ENCODE measurements around the gene ANKS1A.
"Not testable (repeated sequence)": the region's sequence is repeated elsewhere in the genome, so short reads cannot be mapped to it uniquely, and the experiment has no call there.

The ANKS1A gene

DNA sequence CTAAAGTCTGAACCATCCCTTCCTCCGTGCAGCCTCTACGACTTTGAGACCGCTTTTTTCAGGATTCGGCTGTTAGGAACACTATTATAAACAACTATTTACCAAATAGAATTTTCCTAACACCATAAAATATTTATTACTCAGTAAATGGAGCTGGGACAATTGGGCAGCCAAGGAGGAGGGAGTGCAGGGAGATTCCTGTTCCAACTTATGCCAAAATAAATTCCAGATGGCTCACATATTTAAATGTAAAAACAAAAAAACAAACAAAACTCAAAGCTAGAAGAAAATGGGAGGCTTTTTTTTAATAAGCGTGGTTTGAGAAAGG, 204.0 kb downstream of the ANKS1A start:
- H3K9me3 Mint-ChIP-seq, result no peaks in the 10 kb centered on the region
- no peak for TF ChIP-seq CTCF (IDR thresholded peaks at IDR 0.05; ENCODE audit: unreplicated experiment in 3 of 3)

DNA sequence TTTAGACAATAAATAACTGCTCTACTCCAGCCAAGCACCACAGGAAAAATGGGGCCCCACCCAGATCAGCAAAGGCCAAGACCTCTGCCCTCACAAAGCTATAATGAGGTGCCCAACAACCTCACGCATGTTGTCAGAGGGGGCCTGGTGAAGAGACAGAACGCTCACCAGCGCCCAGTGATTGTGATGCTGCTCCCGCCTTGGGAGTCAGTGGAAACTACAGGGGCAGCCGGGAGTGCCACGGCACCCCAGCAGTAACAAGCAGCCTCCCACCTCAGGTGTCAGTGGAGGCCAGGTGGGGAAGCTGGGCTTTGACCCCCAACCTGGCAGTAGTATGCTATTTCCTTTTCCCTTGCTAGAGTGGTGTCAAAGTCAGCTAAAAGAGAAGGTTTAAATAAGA, 204.7 kb downstream of the ANKS1A start:
- Mint-ChIP-seq H3K4me3 (no peak overlapping the region), H3K27me3 (ENCODE audit: low read depth) (no peaks in the 10 kb centered on the region), H3K27ac (peak overlapping the region in 2 of 3 experiments; percentile 43 to 73), H3K4me1 (peaks cover 80% of the 10 kb centered on the region), H3K36me3 (ENCODE audit: low read depth) (peaks cover 13% of the 10 kb centered on the region), H3K9me3 (no peaks in the 10 kb centered on the region)
- no peak for TF ChIP-seq CTCF (IDR thresholded peaks at IDR 0.05; ENCODE audit: unreplicated experiment in 3 of 3)

More for the DNA sequence above, 204.0 kb downstream of the ANKS1A start:
- no peaks in the 10 kb centered on the region for H3K27me3 Mint-ChIP-seq (ENCODE audit: low read depth)
- peak overlapping the region in 2 of 3 experiments; percentile 21 to 73 for H3K27ac Mint-ChIP-seq
- no peak overlapping the region for H3K4me3 Mint-ChIP-seq
- peaks cover 80% of the 10 kb centered on the region for H3K4me1 Mint-ChIP-seq
- peaks cover 17% of the 10 kb centered on the region for H3K36me3 Mint-ChIP-seq (ENCODE audit: low read depth)

GRCh38 chr6:35094183-35094582, 205.1 kb downstream of the ANKS1A start:
- Mint-ChIP-seq H3K4me1 (peaks cover 80% of the 10 kb centered on the region), H3K36me3 (ENCODE audit: low read depth) (peaks cover 12% of the 10 kb centered on the region), H3K9me3 (no peaks in the 10 kb centered on the region), H3K4me3 (no peak overlapping the region), H3K27ac (peak overlapping the region in 2 of 3 experiments; percentile 43 to 73), H3K27me3 (ENCODE audit: low read depth) (no peaks in the 10 kb centered on the region)
- TF ChIP-seq CTCF (IDR thresholded peaks at IDR 0.05; ENCODE audit: unreplicated experiment in 3 of 3), result no peak

DNA sequence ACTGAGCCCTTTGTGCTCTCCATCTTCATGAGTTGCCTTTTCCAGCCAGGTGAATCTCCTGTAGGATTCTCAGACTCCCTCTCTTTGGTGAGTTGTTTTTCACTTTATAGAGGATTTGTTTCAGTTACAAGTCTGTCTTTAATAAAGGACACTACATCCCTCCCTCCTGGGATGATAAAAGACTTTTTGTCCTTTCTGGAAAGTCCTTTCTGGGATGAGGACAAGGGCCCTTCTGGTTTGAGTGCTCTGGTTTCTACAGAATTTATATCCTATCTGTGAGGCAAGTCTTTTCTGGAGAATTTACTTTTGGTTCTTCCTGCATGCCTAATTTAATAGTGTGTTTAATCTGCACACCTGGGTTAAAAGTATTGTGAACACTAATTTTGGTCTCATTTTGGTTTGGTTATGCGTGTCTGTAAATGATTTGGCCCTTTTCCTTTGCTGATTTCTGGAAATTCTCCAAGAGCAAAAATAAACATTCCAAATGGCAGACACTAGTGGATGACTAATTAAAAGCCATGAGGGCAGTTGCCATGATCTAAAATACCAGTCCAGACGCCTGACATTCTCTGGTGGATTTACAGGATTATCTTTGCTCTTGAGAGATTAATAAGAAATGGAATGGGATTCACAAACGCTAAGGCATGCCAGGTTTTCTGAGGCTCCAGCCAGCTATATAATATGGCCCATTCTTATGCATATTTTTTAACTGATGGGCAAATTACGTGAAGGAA, 207.2 kb downstream of the ANKS1A start:
- TF ChIP-seq CTCF (IDR thresholded peaks at IDR 0.05; ENCODE audit: unreplicated experiment in 3 of 3), result no peak
- Mint-ChIP-seq H3K27ac (peak overlapping the region; percentile 76 to 90 (median 86)), H3K4me3 (peak overlapping the region in 1 of 3 experiments; percentile 53), H3K4me1 (peaks cover 60% of the 10 kb centered on the region), H3K36me3 (ENCODE audit: low read depth) (peaks cover 3% of the 10 kb centered on the region), H3K27me3 (ENCODE audit: low read depth) (no peaks in the 10 kb centered on the region), H3K9me3 (no peaks in the 10 kb centered on the region)

DNA sequence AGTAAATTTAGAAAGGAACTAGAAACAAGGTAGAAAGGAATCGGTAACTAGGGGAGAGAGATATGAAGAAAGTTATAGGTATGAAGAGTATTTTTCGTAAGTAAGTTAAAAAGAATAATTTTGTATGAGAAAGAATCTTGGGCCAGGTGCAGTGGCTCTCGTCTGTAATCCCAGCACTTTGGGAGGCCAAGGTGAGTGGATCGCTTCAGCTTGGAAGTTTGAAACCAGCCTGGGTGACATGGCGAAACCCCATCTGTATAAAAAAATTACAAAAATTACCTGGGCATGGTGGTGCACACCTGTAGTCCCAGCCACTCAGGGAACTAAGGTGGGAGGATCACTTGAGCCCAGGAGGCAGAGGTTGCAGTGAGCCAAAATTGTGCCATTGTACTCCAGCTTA, 210.1 kb downstream of the ANKS1A start:
- TF ChIP-seq CTCF (IDR thresholded peaks at IDR 0.05; ENCODE audit: unreplicated experiment in 3 of 3), result no peak
- Mint-ChIP-seq H3K4me1 (peaks cover 32% of the 10 kb centered on the region), H3K27me3 (ENCODE audit: low read depth) (no peaks in the 10 kb centered on the region), H3K36me3 (ENCODE audit: low read depth) (no peaks in the 10 kb centered on the region), H3K27ac (no peak overlapping the region), H3K4me3 (no peak overlapping the region), H3K9me3 (peaks cover 6% of the 10 kb centered on the region)

DNA sequence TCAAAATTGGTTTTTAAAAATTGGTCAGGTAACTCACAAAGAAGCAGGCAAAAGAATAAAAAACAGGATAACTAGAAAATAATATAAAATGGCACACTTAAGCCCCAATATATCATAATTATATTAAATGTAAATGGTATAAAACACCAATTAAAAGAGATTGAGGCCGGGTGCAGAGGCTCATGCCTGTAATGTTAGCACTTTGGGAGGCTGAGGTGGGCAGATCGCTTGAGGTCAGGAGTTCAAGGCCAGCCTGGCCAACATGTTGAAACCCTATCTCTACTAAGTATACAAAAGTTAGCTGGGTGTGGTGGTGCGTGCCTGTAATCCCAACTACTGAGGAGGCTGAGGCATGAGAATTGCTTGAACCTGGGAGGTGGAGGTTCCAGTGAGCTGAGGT, 216.0 kb downstream of the ANKS1A start:
- H3K36me3 Mint-ChIP-seq (ENCODE audit: low read depth), result peaks cover 8% of the 10 kb centered on the region

DNA sequence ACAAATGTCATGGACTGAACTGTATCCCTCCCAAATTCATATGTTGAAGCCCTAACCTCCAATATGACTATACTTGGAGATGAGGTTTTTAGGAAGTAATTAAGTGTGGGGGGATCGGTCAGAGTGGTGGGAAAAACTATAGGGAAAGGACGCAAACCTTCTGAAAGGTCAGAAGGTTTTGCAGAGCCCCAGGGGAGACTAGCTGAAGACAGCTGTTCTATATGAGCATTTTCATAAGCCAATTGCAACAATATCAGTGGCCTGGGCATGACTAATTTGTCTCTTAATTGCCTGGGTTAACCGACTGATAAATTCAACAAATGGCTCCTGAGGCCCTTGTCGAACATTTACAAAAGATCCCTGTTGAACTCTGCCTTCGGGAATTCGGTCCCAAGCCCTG, 217.0 kb downstream of the ANKS1A start:
- H3K36me3 Mint-ChIP-seq (ENCODE audit: low read depth); H3K27me3 Mint-ChIP-seq (ENCODE audit: low read depth); H3K4me1 Mint-ChIP-seq; H3K27ac Mint-ChIP-seq; H3K4me3 Mint-ChIP-seq: not testable (repeated sequence)
- H3K9me3 Mint-ChIP-seq, result peaks cover 22% of the 10 kb centered on the region

More for the DNA sequence above, 216.0 kb downstream of the ANKS1A start:
- no peak for TF ChIP-seq CTCF (IDR thresholded peaks at IDR 0.05; ENCODE audit: unreplicated experiment in 3 of 3)
- H3K27ac Mint-ChIP-seq, result no peak overlapping the region
- H3K9me3 Mint-ChIP-seq, result peaks cover 19% of the 10 kb centered on the region
- peaks cover 6% of the 10 kb centered on the region for H3K4me1 Mint-ChIP-seq
- H3K4me3 Mint-ChIP-seq, result no peak overlapping the region
- H3K27me3 Mint-ChIP-seq (ENCODE audit: low read depth), result peaks cover 4% of the 10 kb centered on the region

DNA sequence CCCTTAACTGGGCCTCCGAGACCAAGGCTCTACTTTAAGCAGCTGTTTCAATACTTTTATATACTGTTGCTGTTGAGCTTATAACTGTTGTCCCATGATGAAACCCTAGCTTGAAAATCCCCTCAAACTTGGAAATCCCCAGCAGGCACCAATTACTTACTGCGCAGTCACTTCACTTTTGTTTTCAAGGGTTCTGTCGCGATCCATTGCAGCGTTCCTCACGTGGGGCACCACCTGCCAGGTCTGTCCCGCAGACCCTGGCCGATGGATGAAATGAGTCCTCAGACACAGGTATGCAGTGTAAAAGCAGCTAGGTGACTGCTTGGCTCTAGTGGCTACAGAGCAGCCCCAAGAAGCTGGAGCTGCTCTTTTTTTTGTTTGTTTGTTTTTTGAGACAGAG, 218.2 kb downstream of the ANKS1A start:
- H3K4me3 Mint-ChIP-seq; H3K36me3 Mint-ChIP-seq (ENCODE audit: low read depth); H3K27ac Mint-ChIP-seq; H3K27me3 Mint-ChIP-seq (ENCODE audit: low read depth); H3K4me1 Mint-ChIP-seq: not testable (repeated sequence)
- H3K9me3 Mint-ChIP-seq, result peaks cover 30% of the 10 kb centered on the region

DNA sequence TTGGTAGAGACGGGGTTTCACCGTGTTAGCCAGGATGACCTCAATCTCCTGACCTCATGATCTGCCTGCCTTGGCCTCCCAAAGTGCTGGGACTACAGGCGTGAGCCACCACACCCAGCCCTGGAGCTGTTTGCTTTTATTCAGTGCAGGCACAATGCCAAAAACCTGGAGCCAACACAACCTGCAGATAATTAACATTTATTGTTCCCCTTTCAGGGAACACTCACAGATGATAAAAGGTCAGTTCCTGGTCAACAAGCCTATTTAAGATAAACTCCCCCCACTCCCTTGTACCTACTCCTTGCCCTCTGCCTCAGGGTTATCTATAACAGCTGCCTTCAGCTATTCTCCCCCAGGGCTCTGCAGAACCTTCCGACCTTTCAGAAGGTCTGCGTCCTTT, 218.7 kb downstream of the ANKS1A start:
- not testable (repeated sequence) for H3K4me3 Mint-ChIP-seq; H3K27ac Mint-ChIP-seq; H3K36me3 Mint-ChIP-seq (ENCODE audit: low read depth); H3K4me1 Mint-ChIP-seq; H3K27me3 Mint-ChIP-seq (ENCODE audit: low read depth)
- H3K9me3 Mint-ChIP-seq, result peaks cover 30% of the 10 kb centered on the region
